HG03575 (cell line): ENCODE data around the gene ASB8.
A peak's percentile ranks its signal among the peaks of the same experiment; 100 is the strongest.

ENCODE experiments used
- ATAC-seq: cut with Tn5 transposase; IDR thresholded peaks from one replicate; pipeline ENCODE4 v1.9.1; 2021; ENCODE audit not compliant: unreplicated experiment, insufficient number of reproducible peaks, low FRiP score; ENCODE audit errors: extremely low read depth

ASB8 gene, protein sequence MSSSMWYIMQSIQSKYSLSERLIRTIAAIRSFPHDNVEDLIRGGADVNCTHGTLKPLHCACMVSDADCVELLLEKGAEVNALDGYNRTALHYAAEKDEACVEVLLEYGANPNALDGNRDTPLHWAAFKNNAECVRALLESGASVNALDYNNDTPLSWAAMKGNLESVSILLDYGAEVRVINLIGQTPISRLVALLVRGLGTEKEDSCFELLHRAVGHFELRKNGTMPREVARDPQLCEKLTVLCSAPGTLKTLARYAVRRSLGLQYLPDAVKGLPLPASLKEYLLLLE

DNA sequence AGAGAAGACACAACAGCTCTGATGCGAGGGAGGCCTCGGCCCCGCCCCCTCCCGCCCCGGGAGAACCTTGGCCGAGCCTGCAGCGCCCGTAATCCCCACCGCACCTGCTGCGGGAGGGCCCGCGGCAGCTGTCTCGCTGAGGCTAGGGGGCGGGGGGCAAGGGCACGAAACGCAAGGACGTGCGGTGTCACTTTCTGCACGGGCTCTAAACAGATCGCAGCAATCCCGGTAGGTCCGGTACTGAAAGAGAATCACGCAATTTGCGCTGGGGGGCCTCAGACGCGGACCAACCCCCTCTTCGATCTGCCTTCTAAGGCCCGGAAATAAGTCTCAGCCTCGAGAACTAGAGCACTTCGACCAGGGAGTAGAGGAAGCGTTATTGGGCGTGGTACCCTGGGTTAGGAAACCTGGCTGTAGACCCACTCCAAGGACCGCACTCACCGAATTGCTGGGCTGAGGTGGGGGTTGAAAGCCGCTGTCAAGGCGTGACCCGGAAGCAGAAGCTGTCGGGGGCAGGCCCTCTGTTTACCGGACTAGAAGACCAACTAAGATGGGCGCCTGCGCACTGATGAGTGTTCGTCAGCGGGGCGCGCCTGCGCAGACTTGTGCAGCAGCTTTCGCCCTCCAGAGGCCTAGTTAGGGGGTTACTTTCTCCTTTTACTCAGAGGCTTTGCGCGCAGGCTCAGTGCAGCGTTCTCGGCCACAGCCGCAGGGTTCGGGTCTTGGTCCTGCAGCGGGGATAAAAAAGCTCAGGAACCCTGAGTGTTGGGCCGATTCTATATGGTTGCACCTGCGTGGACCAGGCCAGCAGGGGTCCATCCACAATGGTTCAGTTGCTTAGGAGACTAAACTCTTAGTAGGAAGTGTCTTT lies at the start of gene ASB8:
ASB8 (minus strand) TSS at position 498 of the 871 bp plus-strand sequence. CDS start 4,019 bp downstream, outside the sequence.
- peak; percentile 72 for ATAC-seq

DNA sequence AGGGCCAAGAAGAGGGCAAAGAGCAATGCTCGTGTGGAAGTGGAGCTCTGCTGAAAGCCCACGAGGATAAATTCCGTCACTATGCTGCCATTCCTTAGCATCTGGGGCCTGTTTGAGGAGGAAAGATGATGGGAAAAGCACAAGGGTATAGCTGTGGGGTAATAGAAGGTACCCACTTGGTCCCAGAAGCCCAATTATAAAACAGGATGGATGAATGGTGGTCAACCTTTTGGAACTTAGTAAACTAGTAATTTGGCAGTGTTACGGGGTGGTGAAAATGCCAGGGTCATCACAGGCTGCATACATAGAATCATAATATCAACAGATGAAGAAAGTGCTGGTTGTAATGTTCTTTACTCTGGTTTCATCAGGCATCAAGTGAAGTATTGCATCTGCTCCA lies 45.9 kb upstream of the ASB8 start, which contains the start of gene OR10AD1:
OR10AD1 (minus strand) TSS at position 101 of the 400 bp plus-strand sequence; CDS start at position 101, 0 bp downstream.
- no peak for ATAC-seq

DNA sequence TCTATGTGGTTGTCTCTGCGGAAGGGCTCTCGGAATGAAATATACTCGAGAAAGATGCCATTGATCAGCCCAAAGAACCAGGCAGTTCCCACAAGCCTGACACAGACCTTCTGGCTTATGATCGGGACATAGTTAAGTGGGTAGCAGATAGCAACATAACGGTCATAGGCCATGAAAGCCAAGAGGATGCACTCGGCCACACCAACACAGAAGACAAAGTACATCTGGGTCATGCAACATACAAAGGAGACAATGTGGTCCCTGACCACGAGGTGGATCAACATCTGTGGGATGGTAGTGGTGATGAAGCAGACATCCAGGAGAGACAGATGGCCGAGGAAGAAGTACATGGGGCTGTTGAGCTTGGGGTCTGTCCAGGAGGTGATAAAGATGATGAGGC lies 45.5 kb upstream of the ASB8 start:
- ATAC-seq = no peak

DNA sequence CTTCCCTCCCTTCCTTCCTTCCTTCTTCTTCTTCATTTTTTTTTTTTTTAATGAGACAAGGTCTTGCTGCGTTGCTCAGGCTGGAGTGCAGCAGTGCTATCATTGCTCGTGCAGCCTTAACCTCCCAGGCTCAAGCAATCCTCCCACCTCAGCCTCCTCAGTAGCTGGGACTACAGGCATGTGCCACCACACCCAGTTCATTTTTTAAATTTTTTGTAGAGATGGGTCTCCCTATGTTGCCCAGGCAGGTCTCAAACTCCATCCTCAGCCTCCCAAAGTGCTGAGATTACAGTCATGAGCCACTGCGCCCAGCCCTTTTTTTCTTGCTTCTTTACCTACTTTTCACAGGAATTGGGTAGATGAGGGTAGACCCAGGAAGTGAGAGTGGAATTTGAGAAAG lies 44.2 kb upstream of the ASB8 start:
- ATAC-seq = no peak

DNA sequence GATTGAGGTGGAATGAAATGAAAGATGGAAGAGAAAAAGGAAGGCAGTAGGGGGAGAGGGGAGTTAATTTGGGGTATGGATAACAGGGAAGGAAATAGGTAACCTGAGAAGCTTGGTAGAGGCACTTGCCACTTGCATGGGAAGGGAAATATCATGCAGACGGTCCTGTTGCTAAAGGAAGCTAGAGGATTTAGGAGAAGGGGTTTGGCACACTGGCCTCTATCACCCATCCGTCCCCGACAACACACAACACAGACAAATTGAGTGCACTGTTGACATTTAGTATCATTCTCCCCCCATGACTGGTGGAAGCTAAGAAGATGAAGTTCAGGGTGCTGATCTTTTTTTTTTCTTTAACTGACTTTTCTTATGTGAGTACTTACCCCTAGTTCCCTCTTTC lies 43.8 kb upstream of the ASB8 start:
- ATAC-seq = no peak

DNA sequence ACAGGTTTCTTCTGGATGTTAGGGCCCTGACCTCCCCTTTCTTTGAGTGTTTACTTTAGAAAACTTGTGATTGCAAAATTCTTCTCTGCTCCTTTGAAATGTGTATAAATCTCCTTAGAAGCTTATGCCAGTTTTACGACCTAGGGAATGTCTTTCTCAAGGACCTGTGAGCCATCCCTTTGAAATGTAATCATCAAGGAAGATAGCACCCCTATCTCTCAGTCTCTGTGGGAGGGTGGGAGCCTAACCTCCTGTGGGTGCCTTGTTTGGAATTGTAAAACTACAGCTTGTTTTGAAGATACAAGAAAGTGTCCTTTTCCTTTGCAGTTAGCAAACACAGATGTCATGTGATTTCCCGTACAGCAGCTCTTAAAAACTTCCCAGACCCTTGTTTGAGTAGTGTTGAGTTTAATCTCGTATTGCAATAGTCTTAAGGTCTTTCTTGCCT lies 42.5 kb upstream of the ASB8 start:
- ATAC-seq = no peak

DNA sequence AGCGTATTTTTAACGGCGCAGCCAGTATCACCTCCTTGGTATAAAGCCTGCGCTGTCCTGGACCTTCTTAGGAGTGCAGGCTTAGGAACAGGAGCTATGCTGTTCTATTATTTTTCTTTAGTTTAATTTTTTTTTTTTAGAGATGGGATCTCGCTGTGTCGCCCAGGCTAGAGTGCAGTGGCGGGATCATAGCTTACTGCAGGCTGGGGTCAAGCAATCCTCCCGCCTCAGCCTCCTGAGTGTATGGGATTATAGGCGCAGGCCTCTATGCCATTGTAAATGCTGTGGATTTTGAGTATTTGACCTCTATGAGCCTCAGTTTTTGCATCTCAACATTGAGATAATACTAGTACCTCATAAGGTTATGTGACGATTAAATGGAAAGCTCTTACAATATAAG lies 41.7 kb upstream of the ASB8 start:
- ATAC-seq = no peak

DNA sequence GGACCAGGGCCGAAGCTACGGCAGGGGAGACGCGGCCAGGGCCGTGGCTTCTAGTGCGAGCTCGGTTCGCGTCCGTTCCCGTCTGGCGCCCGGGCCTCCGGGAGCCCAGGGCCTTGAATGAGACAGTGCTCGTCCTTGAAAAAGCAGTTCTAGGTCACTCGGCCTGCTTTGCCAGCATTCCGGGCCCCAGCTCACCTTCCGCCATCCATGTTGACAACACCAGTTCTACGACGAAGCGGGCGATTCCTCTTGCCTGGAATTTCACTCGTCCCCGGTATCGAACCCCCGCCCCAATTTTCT lies 41.3 kb upstream of the ASB8 start:
- no peak for ATAC-seq

DNA sequence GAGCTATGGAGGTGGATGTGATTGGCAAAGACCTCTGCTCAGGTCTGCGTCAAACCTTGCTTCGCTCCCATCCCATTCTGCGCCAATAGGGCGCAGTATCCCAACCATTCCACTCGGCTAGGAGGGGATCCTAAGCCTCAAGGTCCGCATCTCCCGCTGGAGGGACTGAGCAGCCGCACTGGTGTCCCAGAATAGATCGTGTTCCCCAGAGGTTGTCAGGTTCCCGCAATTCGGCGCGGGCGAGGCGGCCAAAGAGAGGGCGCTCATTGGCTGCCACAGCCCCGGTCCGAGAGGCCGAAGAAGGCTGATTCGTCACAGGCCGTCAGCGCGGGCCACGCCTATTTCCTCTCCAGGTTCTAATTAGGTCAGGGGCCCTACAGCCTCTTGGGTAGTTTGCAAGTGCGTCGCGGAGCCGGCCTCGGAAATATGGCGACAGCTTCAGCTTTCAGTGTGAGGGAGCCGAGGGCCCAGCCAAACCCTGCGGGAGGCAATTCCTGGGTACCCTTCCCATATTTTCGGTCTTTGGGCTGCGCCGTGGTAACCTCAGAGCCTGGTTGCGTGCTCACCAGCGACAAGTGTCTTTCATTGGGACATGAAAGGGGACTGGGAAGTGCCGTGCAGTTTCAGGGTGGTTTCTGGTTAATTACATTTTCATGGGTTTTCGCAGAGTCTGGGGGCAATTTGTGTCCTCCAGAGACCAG lies 40.8 kb upstream of the ASB8 start:
- ATAC-seq = peak; percentile 94

DNA sequence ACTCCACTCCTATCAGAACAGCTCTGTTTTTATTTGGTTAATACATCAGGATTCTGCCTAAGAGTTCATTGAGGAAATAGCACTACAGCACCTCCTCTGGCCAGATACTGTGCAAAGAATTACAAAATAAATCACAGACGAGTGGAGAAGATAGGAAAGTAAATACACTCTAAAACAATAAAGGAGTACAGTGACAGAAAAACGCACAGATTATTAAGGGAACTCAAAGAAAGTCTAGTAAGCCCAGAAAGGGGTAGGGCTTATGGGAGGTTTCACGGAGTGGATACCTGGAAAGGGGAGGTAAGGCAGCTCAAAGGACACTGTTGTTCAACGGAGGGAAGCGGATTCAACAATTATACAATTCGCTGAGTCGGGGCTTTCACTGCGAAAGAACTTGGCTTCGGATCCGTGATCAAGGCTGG lies 40.2 kb upstream of the ASB8 start:
- ATAC-seq = peak; percentile 21

DNA sequence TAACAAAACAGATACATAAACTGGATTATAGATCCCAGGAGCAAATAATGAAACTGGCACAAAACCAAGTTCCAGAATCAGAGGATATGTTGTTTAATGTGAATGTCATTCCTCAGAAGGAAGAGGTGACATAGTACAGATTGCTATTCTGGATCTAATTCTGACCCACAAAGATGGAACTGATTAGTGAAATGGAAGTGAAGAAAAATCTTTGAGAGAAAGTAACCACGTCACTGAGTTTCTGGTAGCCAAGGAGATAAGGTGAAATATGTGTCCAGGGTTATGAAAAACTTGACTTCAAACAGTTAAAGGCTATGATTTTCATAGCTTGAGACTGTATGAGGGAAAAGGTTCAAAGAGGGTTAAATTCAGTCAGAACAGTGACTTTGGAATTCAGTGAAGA lies 37.5 kb upstream of the ASB8 start:
- no peak for ATAC-seq

DNA sequence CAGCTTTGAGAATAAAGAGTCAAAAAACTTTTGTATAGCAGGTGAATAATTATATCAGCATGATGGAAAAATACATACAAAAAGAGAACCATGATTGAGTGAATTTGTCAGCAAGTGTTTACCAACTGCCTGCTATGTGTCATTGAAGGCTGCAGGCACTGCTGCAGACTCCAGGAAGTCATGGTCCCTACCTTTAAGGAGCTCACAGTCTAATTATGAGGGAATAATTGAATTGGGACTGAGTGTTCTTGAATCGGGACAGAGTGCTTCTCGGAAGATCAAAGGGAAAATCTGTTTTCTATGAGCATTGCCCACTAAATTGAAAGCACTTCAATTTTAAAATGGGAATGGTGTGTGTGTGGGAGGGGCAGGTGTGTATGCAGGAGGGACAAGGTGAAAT lies 36.3 kb upstream of the ASB8 start:
- no peak for ATAC-seq

DNA sequence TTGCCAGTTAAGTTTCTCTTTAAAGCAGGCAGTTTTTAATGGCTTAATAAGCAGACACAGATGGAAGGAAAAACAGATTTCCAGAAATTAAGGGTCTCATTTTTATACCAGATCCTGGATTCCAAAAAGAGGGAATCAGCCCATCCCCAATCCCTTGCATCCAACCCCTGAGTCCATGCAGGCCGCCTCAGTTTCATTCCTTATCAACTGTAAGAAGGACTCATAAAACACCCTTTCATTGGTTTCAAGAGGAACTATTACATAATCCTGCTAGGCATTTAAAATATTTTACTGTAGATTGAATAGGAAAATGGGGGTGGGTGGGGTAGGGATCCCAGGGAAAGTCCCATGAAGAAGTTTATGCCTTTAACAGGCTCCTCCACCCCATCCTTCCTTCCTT lies 35.5 kb upstream of the ASB8 start:
- ATAC-seq = no peak

DNA sequence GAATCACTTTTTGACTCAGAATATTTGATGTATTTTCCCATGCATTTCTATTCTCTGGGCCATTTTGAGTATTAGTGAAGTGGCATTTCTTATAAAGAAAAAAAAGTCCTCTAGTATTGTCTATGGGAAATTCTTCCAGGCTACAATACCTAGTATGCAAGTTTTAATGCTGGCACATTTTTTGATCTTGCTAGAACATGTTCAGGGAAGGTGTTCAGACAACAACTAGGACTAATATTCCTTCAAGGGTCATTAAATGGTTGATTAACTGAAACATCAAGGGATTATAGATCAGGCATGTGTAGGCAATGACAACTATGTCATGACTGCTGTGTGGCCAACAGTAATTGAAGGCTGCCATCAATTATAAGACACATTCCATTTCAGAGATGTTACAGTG lies 33.8 kb upstream of the ASB8 start:
- ATAC-seq = no peak

DNA sequence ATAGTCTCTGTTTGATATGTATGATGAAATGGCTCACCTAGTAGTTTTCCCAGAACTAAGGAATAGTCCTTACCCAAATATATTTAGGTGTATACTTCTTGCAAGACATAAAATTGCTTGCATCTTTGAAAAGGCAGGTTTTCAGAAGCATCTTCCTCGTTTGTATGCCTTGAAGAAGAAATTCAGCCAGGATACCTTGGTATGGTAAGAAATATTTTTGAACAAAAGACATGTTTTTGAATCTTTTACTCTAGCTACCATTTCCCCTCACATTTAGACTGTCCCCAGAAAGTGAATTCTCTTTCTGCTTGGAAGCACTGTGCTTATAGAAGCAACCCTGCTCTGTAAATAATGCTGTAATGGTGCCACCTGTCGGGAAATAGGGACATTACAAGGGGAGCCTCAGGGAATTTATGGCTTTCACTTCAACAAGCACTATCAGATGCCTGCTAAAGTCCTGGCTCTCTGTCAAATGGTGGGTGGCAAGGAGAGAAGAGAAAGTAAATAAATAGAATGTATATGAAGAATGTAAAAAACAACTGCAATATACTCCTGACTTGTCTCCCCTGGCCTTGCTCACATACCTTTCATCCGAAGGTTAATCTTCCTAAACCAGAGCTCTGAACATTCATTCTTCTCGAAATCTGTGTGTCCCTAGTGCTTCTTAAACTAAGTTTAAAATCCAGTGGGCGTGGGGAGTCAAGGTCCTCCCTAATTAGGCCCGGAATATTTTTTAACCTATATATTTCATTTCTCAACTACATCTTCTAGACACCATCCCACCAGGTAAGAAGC lies 32.2 kb upstream of the ASB8 start:
- no peak for ATAC-seq

DNA sequence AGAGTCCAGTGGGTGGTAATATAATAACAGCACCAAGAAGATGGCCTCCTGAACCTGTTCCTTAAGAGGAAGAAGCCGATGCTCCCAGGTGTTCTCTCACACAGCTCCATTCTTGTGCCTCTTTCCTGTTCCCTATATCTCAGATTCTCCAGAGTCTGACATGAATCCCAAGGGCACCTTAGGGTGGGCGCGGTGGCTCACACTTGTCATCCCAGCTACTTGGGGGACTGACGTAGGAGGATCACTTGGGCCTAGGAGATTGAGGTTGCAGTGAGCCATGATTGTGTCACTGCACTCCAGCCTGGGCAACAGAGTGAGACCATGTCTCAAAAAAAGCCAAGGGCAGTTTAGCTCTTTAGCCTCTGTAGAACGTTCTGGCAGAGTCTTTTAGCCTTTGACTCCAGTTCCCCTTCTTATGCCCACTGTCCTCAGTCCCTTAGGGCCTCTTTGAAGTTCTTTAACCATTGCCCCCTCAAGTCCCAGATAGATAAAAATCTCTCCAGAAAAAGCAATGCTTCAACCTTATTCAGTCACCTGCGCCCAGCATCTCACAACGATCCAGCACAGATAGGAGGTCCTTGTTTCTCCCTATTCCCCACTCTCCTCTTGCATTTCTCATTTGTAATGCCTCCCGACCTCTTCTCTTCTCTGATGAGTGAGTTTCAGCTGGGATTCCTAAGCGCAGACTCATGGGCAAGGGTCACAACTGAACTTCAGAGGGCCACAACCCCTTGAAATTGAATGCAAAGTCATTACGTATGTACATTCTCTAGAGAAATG lies 30.8 kb upstream of the ASB8 start:
- no peak for ATAC-seq

DNA sequence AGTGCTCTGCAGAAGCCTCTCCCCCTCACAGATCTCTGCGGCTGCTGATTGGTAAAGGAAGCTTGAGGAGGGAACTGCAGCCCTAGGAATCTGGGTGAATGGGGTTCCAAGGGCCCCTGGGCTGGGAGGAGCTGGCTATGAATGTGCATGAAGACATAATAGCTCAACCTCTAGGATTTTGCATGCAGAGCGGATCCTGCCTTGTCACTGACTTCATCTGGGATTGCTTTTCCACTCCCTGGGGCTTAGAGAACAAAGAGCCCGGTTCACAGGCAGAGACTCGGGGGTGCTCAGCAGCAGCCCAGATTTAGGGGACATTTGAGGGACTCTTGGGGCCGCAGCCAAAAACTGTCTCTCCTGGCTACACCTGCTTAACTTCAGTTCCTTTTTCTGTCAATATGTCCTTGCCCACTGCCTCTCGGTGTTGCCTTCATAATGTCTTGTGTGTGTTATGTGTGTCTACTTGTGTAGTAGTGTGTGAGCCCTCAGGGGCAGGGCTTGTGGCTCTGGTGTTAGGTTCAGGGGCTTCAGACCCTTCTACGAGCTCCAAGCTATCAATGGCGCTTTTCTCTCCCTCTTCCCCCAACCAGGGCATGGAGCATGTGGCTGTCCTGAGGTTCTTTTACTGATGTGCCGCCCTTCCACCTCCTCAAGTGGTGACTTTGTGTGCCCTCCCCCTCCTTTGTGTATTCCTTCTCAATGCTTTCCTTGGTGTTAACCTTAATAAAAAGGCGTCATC lies 28.0 kb upstream of the ASB8 start:
- ATAC-seq = no peak

DNA sequence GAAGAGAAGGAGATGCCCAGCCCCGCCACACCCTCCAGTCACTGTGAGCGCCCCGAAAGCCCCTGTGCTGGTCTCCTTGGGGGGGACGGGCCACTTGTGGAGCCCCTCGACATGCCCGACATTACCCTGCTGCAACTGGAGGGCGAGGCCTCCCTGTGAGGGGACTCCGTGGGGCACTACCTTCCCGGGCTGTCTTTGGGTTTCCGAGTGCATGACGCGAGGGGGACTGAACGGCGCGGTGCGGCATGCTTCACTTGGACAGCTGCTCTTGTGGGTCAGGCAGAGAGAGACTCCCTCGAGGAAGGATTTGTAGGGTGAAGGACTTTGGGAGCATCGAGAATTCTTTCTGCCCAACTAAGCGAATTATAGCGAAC lies 27.2 kb upstream of the ASB8 start:
- ATAC-seq = no peak
